Breast epithelium (tissue), 4 donors: Measurements from ENCODE around the gene SREBF1. TPM values are rescaled to one million over a fixed set of nuclear protein-coding genes. Genes with fewer than 3 reads are reported as not detected.

Experiments used
- DNase-seq, 2 donors: peaks; one replicate each; pipeline ENCODE4 v3.0.0-alpha.2; 2019; ENCODE audit warnings: low spot score in 2 of 2
- H3K27ac ChIP-seq, 2 donors: fragments of 200-600 bp; sonication (generic) in 1 of 2; one replicate each; pipeline ENCODE4 v1.5.1; 2016 to 2019; ENCODE audit warnings: mild to moderate bottlenecking in 1 of 2
- H3K27me3 ChIP-seq, 2 donors: fragments of 200-600 bp; sonication (generic) in 1 of 2; one replicate each; pipeline versions ENCODE4 v1.5.1 to v1.6.0; 2017 to 2019; ENCODE audit warnings: control low read depth in 1 of 2, mild to moderate bottlenecking in 1 of 2
- H3K36me3 ChIP-seq: fragments of 200-600 bp; one replicate; pipeline ENCODE4 v1.5.1; 2019
- H3K4me1 ChIP-seq, 2 donors: fragments of 200-600 bp; sonication (generic); one replicate each; pipeline ENCODE4 v1.5.1; 2016 to 2019; ENCODE audit warnings: control low read depth in 1 of 2
- H3K4me3 ChIP-seq, 3 donors: fragments of 200-600 bp; sonication (generic); 1 replicate in 2 of 3; 2 replicates in 1 of 3; pipeline ENCODE4 v1.5.1; 2016 to 2019; ENCODE audit warnings: mild to moderate bottlenecking in 3 of 3, moderate library complexity in 2 of 3
- H3K9me3 ChIP-seq, 2 donors: fragments of 200-600 bp; sonication (generic) in 1 of 2; one replicate each; pipeline ENCODE4 v1.5.1; 2016 to 2019; ENCODE audit warnings: control low read depth in 1 of 2
- POLR2A ChIP-seq: fragments of 450-650 bp; IDR thresholded peaks from one replicate; pipeline ENCODE4 v1.6.1; 2016; ENCODE audit warnings: antibody characterized with exemption, mild to moderate bottlenecking, moderate library complexity
- POLR2AphosphoS5 ChIP-seq, 3 donors: sonication (generic); formaldehyde crosslinking; IDR thresholded peaks; one replicate each; pipeline ENCODE4 v1.6.1; 2017; ENCODE audit warnings: antibody characterized with exemption in 3 of 3
- intact Hi-C: fragments of 100-400 bp; cut with DNase I; formaldehyde crosslinking; loops from one replicate; pipeline ENCODE4 v1.15.1; 2023; ENCODE audit warnings: low total_unique reads
- total RNA-seq, 3 donors: library from RNA; depleted of rRNA; stranded (reverse); fragments of >200 nt; gene quantifications; one replicate each; pipeline ENCODE4 v1.1.0, GENCODE V29; 2016
- TF ChIP-seq, protein P1 (sequence below), 3 donors: fragments of 450-650 bp; IDR thresholded peaks; one replicate each; pipeline ENCODE4 v1.5.1; 2016 to 2017; ENCODE audit warnings: antibody characterized with exemption in 3 of 3, mild to moderate bottlenecking in 3 of 3, moderate library complexity in 3 of 3

SREBF1 gene
- total RNA-seq, 3 donors from 2014 or later = 39.0 to 119 (median 81.3) TPM

DNA sequence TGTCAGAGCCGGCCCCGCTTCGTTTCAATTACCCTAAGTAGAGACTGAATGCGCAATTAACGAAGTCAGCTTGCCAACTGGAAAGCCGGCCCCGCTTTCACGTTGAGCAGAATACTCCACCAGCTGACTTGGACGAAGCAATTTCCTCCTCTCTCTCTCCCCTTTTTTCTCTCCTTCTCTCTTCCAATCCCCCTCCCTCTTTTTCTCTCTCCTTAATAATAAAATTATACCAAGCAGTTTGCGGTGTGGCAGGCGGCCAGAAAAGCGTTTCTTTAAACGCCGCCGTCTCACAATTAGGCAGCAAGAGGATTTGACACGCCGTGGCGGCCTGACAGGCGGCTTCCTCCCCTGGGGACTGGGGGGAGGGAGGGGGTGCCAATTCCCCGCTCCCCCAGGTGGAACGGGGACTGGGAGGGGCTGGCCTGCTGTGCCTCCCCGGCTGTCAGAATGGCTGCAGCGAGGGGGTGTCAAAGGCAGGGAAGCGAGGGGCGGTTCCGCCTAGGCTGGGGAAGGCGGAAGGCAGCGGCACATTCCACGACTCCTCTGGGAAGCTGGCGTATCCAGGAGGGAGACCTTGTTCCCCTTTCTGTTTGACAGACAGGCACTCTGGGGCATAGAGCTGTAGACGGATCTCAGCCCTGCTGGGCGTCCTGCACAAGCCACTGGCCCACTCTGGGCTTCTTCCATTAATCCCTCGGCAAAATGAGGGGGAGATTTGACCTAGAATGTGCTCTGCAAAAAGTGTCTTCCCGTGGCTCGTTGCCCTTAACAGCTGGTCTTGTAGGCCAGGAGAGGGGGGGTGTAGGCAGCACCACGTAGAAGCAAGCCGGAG, 52.7 kb downstream of the SREBF1 start:
- Histone ChIP-seq H3K36me3 (no peaks in the 10 kb centered on the region), H3K9me3 (no peaks in the 10 kb centered on the region), H3K27me3 (no peaks in the 10 kb centered on the region), H3K27ac (peak overlapping the region; percentile 61 to 90), H3K4me1 (peaks cover 13 to 27% of the 10 kb centered on the region in 2 donors), H3K4me3 (peak overlapping the region; percentile 47 to 83 (median 61))
- TF ChIP-seq, protein P1, sequence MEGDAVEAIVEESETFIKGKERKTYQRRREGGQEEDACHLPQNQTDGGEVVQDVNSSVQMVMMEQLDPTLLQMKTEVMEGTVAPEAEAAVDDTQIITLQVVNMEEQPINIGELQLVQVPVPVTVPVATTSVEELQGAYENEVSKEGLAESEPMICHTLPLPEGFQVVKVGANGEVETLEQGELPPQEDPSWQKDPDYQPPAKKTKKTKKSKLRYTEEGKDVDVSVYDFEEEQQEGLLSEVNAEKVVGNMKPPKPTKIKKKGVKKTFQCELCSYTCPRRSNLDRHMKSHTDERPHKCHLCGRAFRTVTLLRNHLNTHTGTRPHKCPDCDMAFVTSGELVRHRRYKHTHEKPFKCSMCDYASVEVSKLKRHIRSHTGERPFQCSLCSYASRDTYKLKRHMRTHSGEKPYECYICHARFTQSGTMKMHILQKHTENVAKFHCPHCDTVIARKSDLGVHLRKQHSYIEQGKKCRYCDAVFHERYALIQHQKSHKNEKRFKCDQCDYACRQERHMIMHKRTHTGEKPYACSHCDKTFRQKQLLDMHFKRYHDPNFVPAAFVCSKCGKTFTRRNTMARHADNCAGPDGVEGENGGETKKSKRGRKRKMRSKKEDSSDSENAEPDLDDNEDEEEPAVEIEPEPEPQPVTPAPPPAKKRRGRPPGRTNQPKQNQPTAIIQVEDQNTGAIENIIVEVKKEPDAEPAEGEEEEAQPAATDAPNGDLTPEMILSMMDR (IDR thresholded peaks at IDR 0.05) = no peak
- TF ChIP-seq POLR2A (no peak), POLR2AphosphoS5 (IDR thresholded peaks at IDR 0.05) (no peak)
- no peak for DNase-seq
- intact Hi-C loops = no loop called here

DNA sequence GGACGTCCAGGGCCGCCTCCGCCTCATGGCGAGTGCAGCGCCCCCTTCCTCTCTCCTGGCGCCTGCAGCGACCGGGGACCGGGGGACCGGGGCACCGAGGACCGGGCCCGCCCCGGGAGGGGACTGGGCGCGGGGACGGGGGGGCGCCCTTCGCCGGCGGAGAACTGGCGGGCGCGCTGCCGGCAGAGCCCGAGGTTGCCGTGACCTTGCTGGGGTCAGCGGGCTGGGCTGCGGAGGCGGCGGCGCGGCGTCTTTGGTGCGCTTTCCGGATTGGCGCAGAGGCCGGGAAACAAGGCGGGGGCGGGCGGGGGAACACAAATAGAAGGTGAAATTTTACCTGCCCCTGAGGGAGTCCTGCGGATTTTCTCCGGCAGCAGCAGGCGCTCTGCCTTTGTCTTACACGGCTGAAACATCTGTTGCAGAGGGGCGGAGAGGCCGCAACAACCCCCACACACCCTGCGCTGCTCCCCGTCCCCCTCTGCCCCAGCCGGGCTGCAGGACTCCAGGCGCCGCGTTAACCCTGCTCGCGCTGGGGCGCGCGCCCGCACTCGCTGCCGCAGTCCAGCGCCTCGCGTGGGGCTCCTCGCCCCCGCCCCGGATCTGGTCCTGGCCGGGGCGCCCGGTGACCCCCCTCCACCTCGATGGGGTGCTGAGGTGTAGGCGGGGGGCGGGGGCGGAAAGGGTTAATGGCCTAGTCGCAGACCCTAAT, 53.5 kb downstream of the SREBF1 start:
- H3K27ac ChIP-seq = peak overlapping the region; percentile 61 to 90
- peaks cover 15 to 27% of the 10 kb centered on the region in 2 donors for H3K4me1 ChIP-seq
- no peaks in the 10 kb centered on the region for H3K27me3 ChIP-seq
- no peaks in the 10 kb centered on the region for H3K36me3 ChIP-seq
- peak overlapping the region; percentile 47 to 83 (median 61) for H3K4me3 ChIP-seq
- TF ChIP-seq POLR2A (no peak), POLR2AphosphoS5 (IDR thresholded peaks at IDR 0.05) (no peak)
- TF ChIP-seq, protein P1 (IDR thresholded peaks at IDR 0.05) = no peak
- intact Hi-C loops = no loop called here
- no peaks in the 10 kb centered on the region for H3K9me3 ChIP-seq
- peak in 1 of 2 donors; percentile 67 for DNase-seq

DNA sequence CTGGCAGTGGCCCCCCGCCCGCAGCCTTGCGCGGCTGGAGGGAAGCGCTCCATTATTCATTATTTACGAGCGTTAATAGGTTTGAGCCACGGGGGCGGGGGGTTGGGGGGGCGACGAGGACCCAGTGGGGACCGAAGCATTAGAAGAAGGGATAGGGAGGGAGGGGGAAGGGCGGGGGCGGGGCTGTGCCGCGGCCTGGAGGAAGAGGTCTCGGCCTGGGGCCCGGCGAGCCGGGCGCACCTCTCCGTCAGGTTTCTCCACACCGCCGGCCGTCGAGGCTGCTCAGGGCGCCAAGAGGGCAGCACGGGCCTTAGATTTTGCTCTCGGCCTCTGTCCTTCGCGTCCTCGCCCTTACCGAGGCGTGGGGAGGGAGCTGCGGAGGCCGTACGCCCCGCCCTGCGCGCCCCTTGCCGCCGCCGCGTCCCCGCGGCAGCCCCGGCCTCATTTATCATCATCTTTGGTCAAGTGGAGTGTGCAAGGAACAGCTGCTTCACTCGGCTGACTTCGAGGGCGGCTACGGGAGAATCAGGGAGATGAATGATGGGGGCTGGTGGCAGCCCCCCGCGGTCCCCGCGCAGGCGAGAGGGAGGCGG, 54.2 kb downstream of the SREBF1 start:
- H3K9me3 ChIP-seq = no peaks in the 10 kb centered on the region
- H3K36me3 ChIP-seq = no peaks in the 10 kb centered on the region
- H3K27ac ChIP-seq = peak overlapping the region; percentile 61 to 90
- peaks cover 15 to 27% of the 10 kb centered on the region in 2 donors for H3K4me1 ChIP-seq
- peak overlapping the region; percentile 47 to 83 (median 61) for H3K4me3 ChIP-seq
- TF ChIP-seq, protein P1 (IDR thresholded peaks at IDR 0.05) = no peak
- TF ChIP-seq POLR2AphosphoS5 (IDR thresholded peaks at IDR 0.05) (no peak), POLR2A (no peak)
- H3K27me3 ChIP-seq = no peaks in the 10 kb centered on the region
- intact Hi-C loops = no loop called here
- no peak for DNase-seq

DNA sequence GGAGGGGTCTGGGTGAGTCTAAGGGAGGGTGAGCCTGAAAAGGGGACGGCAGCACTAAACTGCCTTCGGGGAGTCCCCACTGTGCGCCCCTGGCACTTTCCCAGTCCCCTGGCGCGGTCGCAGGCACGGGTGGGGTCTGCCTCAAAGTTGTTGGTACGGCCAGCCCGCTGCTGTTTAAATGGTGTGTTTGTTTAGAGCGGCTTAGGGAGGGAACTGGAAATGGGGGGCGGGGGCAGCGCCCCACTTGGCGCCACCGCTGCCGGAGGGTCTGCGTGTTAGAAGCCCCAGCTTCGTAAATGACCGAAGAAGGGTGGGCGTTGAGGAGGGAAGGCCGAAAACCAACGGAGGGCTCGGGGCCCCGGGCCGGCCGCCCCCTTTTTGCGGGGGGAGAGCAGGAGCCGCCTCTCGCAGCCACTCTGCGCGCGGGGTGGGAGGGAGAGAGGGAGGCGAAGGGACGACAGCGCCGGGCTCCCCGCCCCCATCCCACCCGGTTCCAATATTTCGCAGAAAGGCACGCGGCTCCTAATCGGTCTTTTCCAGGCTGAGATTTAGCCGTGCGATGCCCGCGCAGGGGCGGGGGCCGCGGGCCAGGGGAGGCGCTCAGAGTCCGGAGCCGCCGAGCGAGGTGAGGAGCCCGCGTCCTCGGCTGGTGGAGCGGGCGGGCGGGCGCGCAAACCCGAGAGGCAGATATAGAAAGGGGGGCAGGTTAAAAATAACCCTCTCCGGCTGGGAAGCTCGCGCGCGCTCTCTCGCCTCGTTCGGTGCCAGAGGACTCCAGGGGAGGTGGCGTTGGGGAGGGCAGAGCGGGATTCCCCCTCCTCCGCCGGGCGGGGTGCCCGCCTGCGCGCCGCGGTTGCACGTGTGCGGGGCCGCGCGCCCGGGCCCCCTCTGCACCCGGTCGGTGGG, 54.9 kb downstream of the SREBF1 start:
- Histone ChIP-seq H3K9me3 (no peaks in the 10 kb centered on the region), H3K36me3 (no peaks in the 10 kb centered on the region), H3K27ac (peak overlapping the region; percentile 78 to 90), H3K27me3 (no peaks in the 10 kb centered on the region), H3K4me1 (peaks cover 15 to 27% of the 10 kb centered on the region in 2 donors), H3K4me3 (peak overlapping the region; percentile 47 to 83 (median 61))
- peak in 1 of 3 donors; percentile 19 for TF ChIP-seq POLR2AphosphoS5 (IDR thresholded peaks at IDR 0.05)
- TF ChIP-seq, protein P1 (IDR thresholded peaks at IDR 0.05) = no peak
- no peak for TF ChIP-seq POLR2A
- DNase-seq = peak in 1 of 2 donors; percentile 50
- intact Hi-C loops = no loop called here
